DMS53 (cell line): Measurements from ENCODE around the gene ATP2B2.
A peak's percentile ranks its signal among the peaks of the same experiment; 100 is the strongest.
"Not testable (repeated sequence)": the region's sequence is repeated elsewhere in the genome, so short reads cannot be mapped to it uniquely, and the experiment has no call there.

ENCODE experiments used
- DNase-seq: peaks from one replicate; lab custom pipeline; 2025; lab: John Stamatoyannopoulos, UW

ATP2B2 gene

DNA sequence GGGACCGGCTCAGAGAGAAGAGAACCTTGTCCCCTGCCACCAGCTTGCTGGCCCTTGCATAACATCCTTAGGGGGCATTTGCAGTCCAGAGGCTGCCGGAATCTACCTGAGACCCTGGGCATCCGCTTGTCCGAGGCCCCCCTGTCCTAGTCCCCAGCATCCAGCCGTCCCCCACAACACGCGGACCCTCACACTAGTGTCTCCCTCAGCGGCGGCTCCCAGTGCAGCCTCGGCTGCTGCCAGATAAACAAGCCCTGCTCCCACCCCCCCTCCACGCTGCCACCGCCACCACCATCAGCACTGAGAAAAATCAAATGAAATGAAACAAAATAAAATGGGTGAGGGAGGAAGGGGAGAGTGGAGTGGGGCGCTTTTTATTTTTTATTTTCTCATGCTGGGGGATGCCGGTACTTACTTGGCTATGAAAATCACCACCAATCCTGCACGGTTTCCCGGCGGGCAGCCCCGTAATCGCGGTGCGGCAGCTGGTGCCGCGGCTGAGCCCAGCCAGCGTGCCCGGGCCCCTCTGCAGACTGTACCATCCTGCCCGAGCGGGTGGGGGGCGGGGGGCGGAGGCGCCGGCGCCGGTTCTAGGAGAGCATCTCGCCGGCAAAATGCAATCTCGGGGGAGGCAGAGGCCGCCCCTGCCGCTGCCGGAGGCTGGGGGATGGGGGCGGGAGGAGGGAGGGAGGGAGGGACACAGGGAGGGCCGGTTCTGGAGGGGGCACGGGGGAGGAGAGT, at the start of gene ATP2B2:
Gene ATP2B2, minus strand, starts transcription at position 537 of the 741 bp plus-strand sequence. CDS start 56,043 bp downstream, outside the sequence.
- DNase-seq, result peak; percentile 42

DNA sequence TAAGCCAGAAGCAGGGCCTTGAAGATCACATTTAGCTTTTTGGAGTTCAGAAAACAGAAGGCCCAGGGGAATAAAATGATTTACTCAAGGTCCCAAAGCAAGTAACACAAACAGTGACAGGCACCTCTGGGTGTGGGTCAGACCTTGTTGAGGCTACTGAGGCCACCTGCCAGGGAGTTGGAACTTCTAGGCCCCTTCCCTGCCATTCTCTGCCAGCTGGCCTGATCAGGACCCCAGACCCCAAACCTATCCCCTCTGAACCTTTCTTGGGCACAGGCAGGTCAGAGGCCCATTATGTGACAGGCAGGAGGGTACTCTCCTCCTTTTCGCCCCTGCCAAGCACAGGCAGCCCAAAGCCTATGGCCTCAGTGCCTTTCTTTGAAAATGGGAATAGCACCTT, 49.4 kb upstream of the ATP2B2 start:
- no peak for DNase-seq

DNA sequence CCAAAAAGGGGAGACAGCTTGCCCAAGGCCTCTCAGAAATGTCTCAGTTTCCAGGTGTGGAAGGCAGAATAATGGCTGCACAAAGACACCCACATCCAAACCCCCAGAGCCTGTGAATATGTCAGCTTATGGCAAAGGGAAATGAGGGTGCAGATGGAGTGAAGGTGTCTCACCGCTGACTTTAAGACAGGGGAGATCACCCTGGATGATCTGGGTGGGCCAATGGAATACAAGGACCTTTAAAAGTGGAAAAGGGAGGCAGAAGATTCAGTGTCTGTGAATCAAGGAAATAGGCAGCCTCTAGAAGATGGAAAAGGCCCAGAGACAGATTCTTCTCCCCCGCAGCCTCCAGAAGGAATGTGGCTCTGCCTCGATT, 48.8 kb upstream of the ATP2B2 start:
- DNase-seq, result no peak

DNA sequence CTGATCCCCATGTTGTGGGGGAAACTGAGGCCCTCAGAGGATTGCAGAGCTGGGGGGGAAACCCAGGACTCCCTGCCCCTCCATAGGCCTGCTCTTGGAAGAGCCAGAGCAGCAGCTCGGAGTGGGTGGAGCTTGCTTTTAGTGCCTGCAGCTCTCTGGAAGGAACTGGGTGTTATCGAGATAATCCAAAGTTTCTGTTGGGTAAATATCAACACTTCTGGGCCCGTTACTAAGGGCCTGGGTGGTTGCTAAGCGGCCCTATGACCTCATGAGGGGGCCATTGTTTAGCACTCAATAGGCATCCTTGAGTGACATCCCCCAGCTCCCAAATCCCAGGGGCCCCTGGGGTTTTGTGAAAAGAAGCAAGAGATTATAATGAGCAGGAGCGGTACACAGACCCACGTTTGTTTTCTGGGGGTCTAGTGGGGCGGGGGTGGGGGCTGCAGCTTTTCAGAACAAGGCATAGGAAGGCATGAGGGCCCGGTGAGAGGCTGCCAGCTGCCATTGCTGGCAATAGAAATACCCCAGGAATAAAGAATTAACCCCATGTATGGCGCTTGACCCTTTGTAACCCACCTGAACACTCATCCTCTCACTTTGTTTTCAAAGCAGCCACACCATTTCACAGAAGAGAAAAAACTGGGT, 48.3 kb upstream of the ATP2B2 start:
- DNase-seq, result no peak

DNA sequence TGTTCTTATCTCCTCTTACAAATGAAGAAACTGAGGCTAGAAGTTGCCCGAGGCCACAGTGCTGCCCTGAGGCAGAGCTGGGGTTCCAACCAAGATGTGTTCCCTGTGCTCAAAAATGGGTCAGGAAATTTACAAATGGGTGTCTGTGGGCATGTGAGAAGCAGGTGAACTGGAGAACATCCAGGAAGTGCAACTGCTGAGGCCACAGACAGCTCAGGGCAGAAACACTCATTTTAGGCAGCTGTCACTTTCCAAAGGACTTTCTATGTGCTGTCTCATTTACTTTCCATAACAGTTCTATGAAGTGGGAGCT, 47.2 kb upstream of the ATP2B2 start:
- no peak for DNase-seq

GRCh38 chr3:10551821-10552630, 46.6 kb upstream of the ATP2B2 start:
- no peak for DNase-seq

GRCh38 chr3:10551139-10551538, 45.8 kb upstream of the ATP2B2 start:
- DNase-seq, result no peak

GRCh38 chr3:10550705-10551104, 45.3 kb upstream of the ATP2B2 start:
- DNase-seq, result no peak

DNA sequence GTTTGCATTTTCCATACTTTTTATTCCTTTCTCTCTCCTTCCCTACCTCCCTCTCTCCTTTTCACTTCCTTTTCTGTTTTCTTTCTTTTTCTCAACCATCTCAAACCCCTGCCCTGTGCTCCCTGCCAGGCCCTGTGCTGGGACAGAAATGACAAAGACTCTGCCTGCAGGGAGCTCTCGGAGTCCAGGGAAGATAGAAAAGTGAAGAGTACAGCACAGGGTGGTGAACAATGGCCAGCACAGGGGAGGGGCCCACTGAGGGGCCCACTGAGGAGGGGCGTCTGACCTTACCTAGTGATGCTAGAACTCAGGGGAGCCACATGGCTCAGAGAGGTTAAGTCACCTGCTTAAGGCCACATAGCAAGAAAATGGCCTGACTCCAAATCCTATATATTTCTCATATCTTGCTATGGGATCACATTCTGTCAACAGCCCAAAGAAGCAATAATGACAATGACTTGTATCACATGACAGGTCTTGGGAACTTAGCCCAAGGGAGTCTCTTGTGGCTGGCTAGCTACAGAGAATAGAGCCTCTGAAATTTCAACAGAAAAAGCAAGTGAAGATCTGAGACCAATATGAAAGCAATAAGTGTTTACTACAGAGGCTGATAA, 44.3 kb upstream of the ATP2B2 start:
- DNase-seq, result no peak

GRCh38 chr3:10548992-10549391, 43.6 kb upstream of the ATP2B2 start:
- no peak for DNase-seq

- no peak for DNase-seq
Measured at GRCh38 chr3:10547841-10548783, 42.7 kb upstream of the ATP2B2 start.

GRCh38 chr3:10547413-10547812, 42.0 kb upstream of the ATP2B2 start:
- DNase-seq, result no peak

- no peak for DNase-seq
Measured at GRCh38 chr3:10546820-10547263, 41.5 kb upstream of the ATP2B2 start.

GRCh38 chr3:10546181-10546624, 40.8 kb upstream of the ATP2B2 start:
- DNase-seq, result no peak

DNA sequence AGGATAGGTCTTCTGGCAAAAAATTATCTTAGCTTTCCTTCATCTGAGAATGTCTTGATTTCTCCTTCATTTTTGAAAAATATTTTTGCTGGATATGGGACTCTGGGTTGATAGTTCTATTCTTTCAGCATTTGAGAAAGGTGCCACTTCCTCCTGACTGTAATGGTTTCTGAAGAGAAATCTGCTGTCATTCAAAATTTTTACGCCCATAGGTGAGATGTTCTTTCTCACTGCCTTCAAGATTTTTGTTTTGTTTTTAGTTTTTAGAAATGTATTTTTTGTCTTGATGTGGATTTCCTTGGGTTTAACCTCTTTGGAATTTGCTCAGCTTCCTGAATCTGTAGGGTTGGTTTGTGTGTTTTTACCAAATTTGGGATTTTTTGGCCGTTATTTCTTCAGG, 37.1 kb upstream of the ATP2B2 start:
- no peak for DNase-seq

DNA sequence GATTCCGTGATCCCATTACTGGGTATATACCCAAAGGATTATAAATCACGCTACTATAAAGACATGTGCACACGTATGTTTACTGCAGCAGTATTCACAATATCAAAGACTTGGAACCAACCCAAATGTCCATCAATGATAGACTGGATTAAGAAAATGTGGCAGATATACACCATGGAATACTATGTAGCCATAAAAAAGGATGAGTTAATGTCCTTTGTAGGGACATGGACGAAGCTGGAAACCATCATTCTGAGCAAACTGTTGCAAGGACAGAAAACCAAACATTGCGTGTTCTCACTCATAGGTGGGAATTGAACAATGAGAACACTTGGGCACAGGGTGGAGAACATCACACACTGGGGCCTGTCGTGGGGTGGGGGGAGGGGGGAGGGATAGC, 35.0 kb upstream of the ATP2B2 start:
- not testable (repeated sequence) for DNase-seq

DNA sequence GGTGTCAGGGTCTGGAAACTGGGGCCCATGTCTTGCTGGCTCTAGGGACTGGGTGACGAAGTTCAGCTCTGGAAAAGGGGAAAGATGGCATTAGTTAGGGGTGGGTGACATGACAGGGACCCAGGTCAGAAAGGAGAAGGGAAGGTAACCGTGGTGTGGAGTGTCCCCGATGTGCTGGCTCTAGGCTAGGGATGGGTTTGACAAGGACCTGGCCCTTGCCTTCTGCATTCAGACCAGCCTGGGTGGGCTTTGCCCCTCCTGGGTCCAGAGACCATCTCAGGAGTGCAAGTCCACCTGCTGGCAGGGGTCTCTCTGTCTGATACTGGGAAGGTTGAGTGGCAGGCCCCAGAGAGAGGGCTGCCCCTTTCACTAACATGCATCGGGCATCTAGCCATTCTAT, 28.7 kb upstream of the ATP2B2 start:
- no peak for DNase-seq

- DNase-seq, result no peak
Measured at GRCh38 chr3:10533737-10534023, 28.3 kb upstream of the ATP2B2 start.

DNA sequence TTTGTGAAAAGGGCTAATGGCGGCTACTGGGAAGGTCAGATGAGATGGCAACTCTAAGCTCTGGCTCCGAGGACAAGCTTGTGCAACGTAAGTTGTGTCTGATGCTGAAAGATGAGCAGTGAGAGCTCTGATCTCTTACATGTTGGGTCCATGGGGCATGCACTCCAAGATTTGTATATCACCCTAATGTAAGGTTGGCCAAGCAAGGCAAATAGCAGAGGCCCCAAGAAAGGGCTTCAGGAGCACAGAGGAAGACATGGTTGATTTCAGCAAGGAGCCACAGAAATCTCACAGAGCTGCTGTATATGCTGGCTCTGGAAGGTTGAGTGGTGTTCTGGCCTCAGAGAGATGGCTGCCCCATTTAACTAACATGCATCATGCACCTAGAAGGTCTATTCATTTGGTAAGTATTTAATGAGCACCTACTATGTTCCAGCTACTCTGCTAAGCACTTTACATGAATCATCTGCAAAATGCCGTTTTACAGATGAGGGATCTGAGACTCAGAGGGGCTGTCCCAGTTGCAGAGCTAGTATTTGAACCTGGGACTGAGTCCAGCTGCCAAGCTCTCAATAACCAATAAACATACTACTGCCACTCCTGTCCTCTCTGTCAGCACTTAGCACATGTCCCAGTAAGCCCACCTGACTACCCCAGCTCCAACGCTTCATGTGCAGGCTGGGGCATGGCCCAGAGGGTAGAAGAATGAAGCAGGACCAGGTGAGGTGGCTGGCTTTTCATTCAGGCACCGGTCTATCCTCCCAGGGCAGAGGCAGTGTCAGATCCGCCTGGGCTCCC, 27.8 kb upstream of the ATP2B2 start:
- DNase-seq, result no peak

DNA sequence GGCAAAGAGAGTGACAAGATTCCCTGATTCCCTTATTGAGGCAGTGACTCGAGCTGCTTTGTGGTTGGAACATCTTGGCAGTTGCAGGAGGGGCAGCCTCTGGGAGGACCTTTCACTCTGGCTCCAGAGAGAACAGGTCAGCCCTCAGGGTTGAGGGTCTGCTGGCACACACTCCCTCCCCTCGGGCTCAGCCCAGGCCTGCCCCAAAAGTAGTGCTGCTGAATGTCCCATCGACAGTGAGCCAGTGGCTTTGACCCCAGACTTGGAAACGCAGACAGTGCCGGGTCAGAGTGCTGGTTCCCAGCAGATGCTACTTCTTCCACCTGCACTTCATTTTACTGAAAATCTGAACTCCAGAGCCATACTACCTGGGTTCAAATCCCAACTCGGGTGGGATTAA, 25.6 kb upstream of the ATP2B2 start:
- DNase-seq, result no peak

DNA sequence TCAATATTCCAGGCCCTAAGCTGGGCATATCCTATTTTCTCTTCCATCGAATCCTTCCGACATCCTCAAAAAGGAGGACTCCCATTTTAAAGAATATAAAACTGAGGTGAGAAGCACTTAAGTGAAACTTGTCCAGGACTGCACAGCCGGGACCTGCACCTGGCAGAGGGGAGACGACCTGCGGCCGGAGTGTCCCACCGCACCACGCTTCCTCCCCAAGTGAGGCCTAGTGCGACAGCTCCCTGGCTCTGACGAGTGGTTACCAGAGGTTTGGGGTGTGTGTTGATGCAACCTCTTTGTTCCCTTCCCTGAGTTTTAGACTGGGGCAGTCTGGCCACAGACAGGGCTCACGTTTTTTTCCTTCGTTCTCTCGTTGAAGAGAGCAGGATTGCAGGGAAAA, 24.9 kb upstream of the ATP2B2 start:
- no peak for DNase-seq
